GM19238 (cell line): ENCODE data around the gene SMOC1.

Experiments used
- DNase-seq: peaks from one replicate; pipeline ENCODE4 v3.0.0; 2011; ENCODE audit warnings: low spot score; ENCODE audit not compliant: insufficient read length

Gene SMOC1

GRCh38 chr14:69941768-69942742, 62.8 kb downstream of the SMOC1 start:
- DNase-seq: no peak

- no peak for DNase-seq
Observed at GRCh38 chr14:69943084-69943780, 64.0 kb downstream of the SMOC1 start.

GRCh38 chr14:69945347-69945746, 66.1 kb downstream of the SMOC1 start:
- DNase-seq: no peak

- DNase-seq: no peak
Observed at GRCh38 chr14:69945912-69946311, 66.7 kb downstream of the SMOC1 start.

GRCh38 chr14:69948351-69948750, 69.1 kb downstream of the SMOC1 start:
- no peak for DNase-seq

GRCh38 chr14:69951263-69951662, 72.0 kb downstream of the SMOC1 start:
- no peak for DNase-seq

GRCh38 chr14:69951935-69952334, 72.7 kb downstream of the SMOC1 start:
- DNase-seq: no peak

- DNase-seq: no peak
Observed at GRCh38 chr14:69953266-69953915, 74.2 kb downstream of the SMOC1 start.

GRCh38 chr14:69955855-69956845, 76.9 kb downstream of the SMOC1 start:
- DNase-seq: no peak

GRCh38 chr14:69956970-69957369, 77.8 kb downstream of the SMOC1 start:
- no peak for DNase-seq

GRCh38 chr14:69957986-69958385, 78.8 kb downstream of the SMOC1 start:
- DNase-seq: no peak

GRCh38 chr14:69959136-69959535, 79.9 kb downstream of the SMOC1 start:
- no peak for DNase-seq

GRCh38 chr14:69960296-69960695, 81.1 kb downstream of the SMOC1 start:
- DNase-seq: no peak

- DNase-seq: no peak
Observed at GRCh38 chr14:69963966-69964365, 84.8 kb downstream of the SMOC1 start.

- no peak for DNase-seq
Observed at GRCh38 chr14:69964841-69965240, 85.6 kb downstream of the SMOC1 start.

- no peak for DNase-seq
Observed at GRCh38 chr14:69968132-69968531, 88.9 kb downstream of the SMOC1 start.

- no peak for DNase-seq
Observed at GRCh38 chr14:69968681-69969080, 89.5 kb downstream of the SMOC1 start.

GRCh38 chr14:69972755-69973154, 93.5 kb downstream of the SMOC1 start:
- DNase-seq: no peak

- DNase-seq: no peak
Observed at GRCh38 chr14:69973846-69974245, 94.6 kb downstream of the SMOC1 start.

- DNase-seq: no peak
Observed at GRCh38 chr14:69979882-69980281, 100.7 kb downstream of the SMOC1 start.
